ENCODE data around the gene SLC5A1. TPM values are rescaled to one million over a fixed set of nuclear protein-coding genes. Genes with fewer than 3 reads are reported as not detected.

The SLC5A1 gene
- total RNA-seq, 1 experiment from 2014 or later = not detected

GRCh38 chr22:32059426-32059825, 16.4 kb downstream of the SLC5A1 start:
- CTCF ChIA-PET = interaction anchor here (1.4 kb wide), 1 partner anchor 89 kb away, joined by 5 read pairs; no protein-coding TSS in a partner anchor
- no peaks in the 10 kb centered on the region for H3K36me3 Mint-ChIP-seq

GRCh38 chr22:32063701-32064100, 20.6 kb downstream of the SLC5A1 start:
- no peak for ATAC-seq
- Mint-ChIP-seq H3K36me3 (no peaks in the 10 kb centered on the region), H3K9me3 (no peaks in the 10 kb centered on the region), H3K27ac (no peak overlapping the region), H3K4me1 (no peaks in the 10 kb centered on the region), H3K27me3 (ENCODE audit: low read depth) (peaks cover 12% of the 10 kb centered on the region), H3K4me3 (no peak overlapping the region)
- TF ChIP-seq USF1 (CRISPR knock-in tag; IDR thresholded peaks at IDR 0.05) = no peak
- TF ChIP-seq TEAD1 (CRISPR knock-in tag; IDR thresholded peaks at IDR 0.05) = no peak
- no peak for TF ChIP-seq NFATC4 (CRISPR knock-in tag; IDR thresholded peaks at IDR 0.05)
- no peak for TF ChIP-seq ZBTB21 (CRISPR knock-in tag; IDR thresholded peaks at IDR 0.05; ENCODE audit: borderline replicate concordance)
- no peak for TF ChIP-seq PRRX2 (CRISPR knock-in tag; IDR thresholded peaks at IDR 0.05)
- TF ChIP-seq ZNF423 (CRISPR knock-in tag; IDR thresholded peaks at IDR 0.05) = no peak
- TF ChIP-seq FOXJ3 (CRISPR knock-in tag; IDR thresholded peaks at IDR 0.05; ENCODE audit: borderline replicate concordance) = no peak
- TF ChIP-seq NFYB (CRISPR knock-in tag; conservative IDR thresholded peaks at IDR 0.05; ENCODE audit: low read depth) = no peak
- no peak for TF ChIP-seq ESRRA (CRISPR knock-in tag; IDR thresholded peaks at IDR 0.05; ENCODE audit: borderline replicate concordance)
- TF ChIP-seq USF2 (CRISPR knock-in tag; IDR thresholded peaks at IDR 0.05) = no peak
- no peak for TF ChIP-seq FOXP4 (CRISPR knock-in tag; IDR thresholded peaks at IDR 0.05)
- TF ChIP-seq SOX15 (CRISPR knock-in tag; IDR thresholded peaks at IDR 0.05) = no peak
- TF ChIP-seq CREB1 (CRISPR knock-in tag; IDR thresholded peaks at IDR 0.05) = no peak
- no peak for TF ChIP-seq ZNF121 (CRISPR knock-in tag; IDR thresholded peaks at IDR 0.05)
- no peak for TF ChIP-seq SMAD4 (CRISPR knock-in tag; IDR thresholded peaks at IDR 0.05)
- TF ChIP-seq ATF2 (CRISPR knock-in tag; IDR thresholded peaks at IDR 0.05; ENCODE audit: borderline replicate concordance, low read depth) = no peak
- TF ChIP-seq ZNF281 (CRISPR knock-in tag; IDR thresholded peaks at IDR 0.05) = no peak
- TF ChIP-seq ELF4 (CRISPR knock-in tag; IDR thresholded peaks at IDR 0.05; ENCODE audit: low read depth) = no peak
- DNase-seq (ENCODE audit: low spot score) = no peak
- POLR2A ChIA-PET = no interaction called here
- CTCF ChIA-PET = interaction anchor here (0.9 to 1.6 kb wide), 2 partner anchors 86 to 93 kb away, joined by 3 to 6 read pairs; no protein-coding TSS in a partner anchor

More at GRCh38 chr22:32059426-32059825, 16.4 kb downstream of the SLC5A1 start:
- no peaks in the 10 kb centered on the region for H3K4me1 Mint-ChIP-seq
- peaks cover 5% of the 10 kb centered on the region for H3K27me3 Mint-ChIP-seq (ENCODE audit: low read depth)
- H3K4me3 Mint-ChIP-seq = no peak overlapping the region
- ATAC-seq (no peak), DNase-seq (ENCODE audit: low spot score) (no peak)
- H3K9me3 Mint-ChIP-seq = no peaks in the 10 kb centered on the region
- POLR2A ChIA-PET = no interaction called here
- no peak for TF ChIP-seq JAZF1 (CRISPR knock-in tag; IDR thresholded peaks at IDR 0.05)
- no peak for TF ChIP-seq ZNF263 (CRISPR knock-in tag; IDR thresholded peaks at IDR 0.05; ENCODE audit: low read depth)
- no peak for TF ChIP-seq E2F5 (CRISPR knock-in tag; IDR thresholded peaks at IDR 0.05)
- no peak for TF ChIP-seq EMX1 (CRISPR knock-in tag; IDR thresholded peaks at IDR 0.05)
- no peak for TF ChIP-seq CTCF (IDR thresholded peaks at IDR 0.05)
- TF ChIP-seq ZNF138 (CRISPR knock-in tag; conservative IDR thresholded peaks at IDR 0.05) = no peak
- H3K27ac Mint-ChIP-seq = no peak overlapping the region

All from WTC11 (cell line).